ENCODE measurements around the gene GAS7.
A peak's percentile ranks its signal among the peaks of the same experiment; 100 is the strongest.

Gene GAS7

GRCh38 chr17:10144456-10144855 is 54.0 kb downstream of the GAS7 start:
- DNase-seq (ENCODE audit: low read depth) = no peak
- no peak overlapping the region for H3K4me3 ChIP-seq (replicated peaks; ENCODE audit: low read depth, low read length)
- no peak for TF ChIP-seq CTCF (IDR thresholded peaks at IDR 0.05; ENCODE audit: low read length, missing control alignments)

- no peak for TF ChIP-seq CTCF (IDR thresholded peaks at IDR 0.05; ENCODE audit: low read length, missing control alignments)
- no peak overlapping the region for H3K4me3 ChIP-seq (replicated peaks; ENCODE audit: low read depth, low read length)
- DNase-seq (ENCODE audit: low read depth) = no peak
These were observed 57.0 kb downstream of the GAS7 start for GRCh38 chr17:10141436-10141835.

GRCh38 chr17:10139577-10139976 is 58.8 kb downstream of the GAS7 start:
- no peak for DNase-seq (ENCODE audit: low read depth)
- no peak overlapping the region for H3K4me3 ChIP-seq (replicated peaks; ENCODE audit: low read depth, low read length)
- TF ChIP-seq CTCF (IDR thresholded peaks at IDR 0.05; ENCODE audit: low read length, missing control alignments) = no peak

GRCh38 chr17:10136258-10136981 is 62.0 kb downstream of the GAS7 start:
- TF ChIP-seq CTCF (IDR thresholded peaks at IDR 0.05; ENCODE audit: low read length, missing control alignments) = no peak
- no peak overlapping the region for H3K4me3 ChIP-seq (replicated peaks; ENCODE audit: low read depth, low read length)
- DNase-seq (ENCODE audit: low read depth) = no peak

GRCh38 chr17:10135539-10136257 is 62.7 kb downstream of the GAS7 start:
- no peak overlapping the region for H3K4me3 ChIP-seq (replicated peaks; ENCODE audit: low read depth, low read length)
- no peak for TF ChIP-seq CTCF (IDR thresholded peaks at IDR 0.05; ENCODE audit: low read length, missing control alignments)
- DNase-seq (ENCODE audit: low read depth) = peak; percentile 46

GRCh38 chr17:10130677-10131076 is 67.7 kb downstream of the GAS7 start:
- no peak for TF ChIP-seq CTCF (IDR thresholded peaks at IDR 0.05; ENCODE audit: low read length, missing control alignments)
- DNase-seq (ENCODE audit: low read depth) = no peak
- no peak overlapping the region for H3K4me3 ChIP-seq (replicated peaks; ENCODE audit: low read depth, low read length)

Measured in fibroblast of pulmonary artery (primary cell).